ENCODE data around the gene CLDN14. TPM values are rescaled to one million over a fixed set of nuclear protein-coding genes. Genes with fewer than 3 reads are reported as not detected.

The CLDN14 gene
- total and polyA plus RNA-seq, 2 experiments from 2014 or later: 0.53 to 2.2 TPM

DNA sequence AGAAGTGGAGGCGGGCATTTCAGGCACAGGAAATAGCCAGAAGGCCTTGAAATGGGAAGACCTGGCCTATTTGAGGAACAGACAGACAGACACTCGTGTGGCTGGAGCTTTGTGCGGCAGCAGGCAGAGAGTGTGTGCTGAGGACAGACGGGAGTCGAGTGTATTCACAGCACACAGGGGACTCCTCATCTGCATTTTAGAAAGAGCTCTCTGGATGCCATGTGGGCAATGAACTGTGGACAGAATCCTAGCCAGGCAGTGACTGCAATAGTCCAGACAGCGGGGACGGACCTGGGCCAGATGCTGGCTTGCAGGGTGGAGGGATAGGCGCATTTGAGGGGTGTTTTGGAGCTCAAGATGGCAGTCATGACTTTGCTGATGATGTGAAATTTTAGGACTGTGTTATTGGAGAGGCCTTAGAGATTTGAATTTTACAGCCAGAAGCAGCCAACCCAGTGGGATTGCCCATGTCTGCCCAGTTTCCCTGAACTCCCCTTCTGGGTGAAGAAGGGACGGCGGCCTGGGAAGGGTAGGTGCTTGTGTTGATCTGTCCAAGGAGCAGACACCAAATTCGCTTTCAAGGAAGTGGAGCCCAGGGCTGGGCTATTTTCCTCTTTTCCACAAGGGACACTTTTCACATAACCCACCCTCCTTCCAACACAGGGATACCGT is 51.0 kb downstream of the CLDN14 start:
- H3K36me3 ChIP-seq (replicated peaks; ENCODE audit: insufficient read depth, low read depth): no peaks in the 10 kb centered on the region
- H3K4me2 ChIP-seq: no peak overlapping the region
- no peak overlapping the region for H3K27ac ChIP-seq
- no peak overlapping the region for H2AFZ ChIP-seq
- H3K4me1 ChIP-seq (ENCODE audit: insufficient read depth): peaks cover 14% of the 10 kb centered on the region
- H3K27me3 ChIP-seq: no peaks in the 10 kb centered on the region
- H3K79me2 ChIP-seq: no peaks in the 10 kb centered on the region
- no peaks in the 10 kb centered on the region for H3K9me2 ChIP-seq (replicated peaks; ENCODE audit: insufficient read depth)
- H4K20me1 ChIP-seq (ENCODE audit: insufficient read depth, poor library complexity, severe bottlenecking): no peaks in the 10 kb centered on the region
- 90% methylated on average over 12 of the region's 12 CpGs for WGBS (ENCODE audit: low lambda C conversion rate, missing lambda C conversion rate)
- no peak for DNase-seq (ENCODE audit: low spot score)
- H3K4me3 ChIP-seq: no peak overlapping the region
- no peak for TF ChIP-seq EZH2phosphoT487 (IDR thresholded peaks at IDR 0.05; ENCODE audit: low read depth, severe bottlenecking, unreplicated experiment)
- no peak for TF ChIP-seq EZH2 (IDR thresholded peaks at IDR 0.05; ENCODE audit: borderline replicate concordance)
- TF ChIP-seq, protein P1, sequence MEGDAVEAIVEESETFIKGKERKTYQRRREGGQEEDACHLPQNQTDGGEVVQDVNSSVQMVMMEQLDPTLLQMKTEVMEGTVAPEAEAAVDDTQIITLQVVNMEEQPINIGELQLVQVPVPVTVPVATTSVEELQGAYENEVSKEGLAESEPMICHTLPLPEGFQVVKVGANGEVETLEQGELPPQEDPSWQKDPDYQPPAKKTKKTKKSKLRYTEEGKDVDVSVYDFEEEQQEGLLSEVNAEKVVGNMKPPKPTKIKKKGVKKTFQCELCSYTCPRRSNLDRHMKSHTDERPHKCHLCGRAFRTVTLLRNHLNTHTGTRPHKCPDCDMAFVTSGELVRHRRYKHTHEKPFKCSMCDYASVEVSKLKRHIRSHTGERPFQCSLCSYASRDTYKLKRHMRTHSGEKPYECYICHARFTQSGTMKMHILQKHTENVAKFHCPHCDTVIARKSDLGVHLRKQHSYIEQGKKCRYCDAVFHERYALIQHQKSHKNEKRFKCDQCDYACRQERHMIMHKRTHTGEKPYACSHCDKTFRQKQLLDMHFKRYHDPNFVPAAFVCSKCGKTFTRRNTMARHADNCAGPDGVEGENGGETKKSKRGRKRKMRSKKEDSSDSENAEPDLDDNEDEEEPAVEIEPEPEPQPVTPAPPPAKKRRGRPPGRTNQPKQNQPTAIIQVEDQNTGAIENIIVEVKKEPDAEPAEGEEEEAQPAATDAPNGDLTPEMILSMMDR (IDR thresholded peaks at IDR 0.05; ENCODE audit: poor library complexity): no peak
- H3K9me3 ChIP-seq (ENCODE audit: low read depth): no peaks in the 10 kb centered on the region

DNA sequence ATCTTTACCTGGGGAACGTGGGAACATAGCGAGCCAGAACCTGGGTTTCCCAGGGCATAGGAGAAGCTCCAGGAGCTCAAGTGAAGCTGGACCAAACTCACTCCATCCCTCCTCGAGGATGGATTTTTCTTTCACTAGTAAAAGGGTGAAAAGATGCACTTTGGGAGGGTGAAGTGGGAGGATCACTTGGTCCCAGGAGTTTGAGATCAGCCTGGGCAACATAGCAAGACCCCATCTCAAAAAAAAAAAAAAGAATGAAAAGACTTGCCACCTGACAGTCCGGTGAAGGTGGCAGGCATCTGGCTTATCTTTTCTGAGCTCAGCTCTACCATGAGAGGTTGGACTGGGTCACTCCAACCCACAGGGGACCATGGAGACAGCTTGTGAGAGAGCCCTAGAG is 52.4 kb downstream of the CLDN14 start:
- H3K36me3 ChIP-seq (replicated peaks; ENCODE audit: insufficient read depth, low read depth): no peaks in the 10 kb centered on the region
- no peak overlapping the region for H2AFZ ChIP-seq
- H3K9me3 ChIP-seq (ENCODE audit: low read depth): no peaks in the 10 kb centered on the region
- no peak for DNase-seq (ENCODE audit: low spot score)
- no peak overlapping the region for H3K4me2 ChIP-seq
- H3K9me2 ChIP-seq (replicated peaks; ENCODE audit: insufficient read depth): no peaks in the 10 kb centered on the region
- TF ChIP-seq EZH2phosphoT487 (IDR thresholded peaks at IDR 0.05; ENCODE audit: low read depth, severe bottlenecking, unreplicated experiment) (no peak), EZH2 (IDR thresholded peaks at IDR 0.05; ENCODE audit: borderline replicate concordance) (no peak)
- TF ChIP-seq, protein P1 (IDR thresholded peaks at IDR 0.05; ENCODE audit: poor library complexity): no peak
- H3K27me3 ChIP-seq: no peaks in the 10 kb centered on the region
- H3K4me3 ChIP-seq: no peak overlapping the region
- 96% methylated on average over 4 of the region's 4 CpGs for WGBS (ENCODE audit: low lambda C conversion rate, missing lambda C conversion rate)
- no peaks in the 10 kb centered on the region for H4K20me1 ChIP-seq (ENCODE audit: insufficient read depth, poor library complexity, severe bottlenecking)
- no peak overlapping the region for H3K27ac ChIP-seq
- peaks cover 14% of the 10 kb centered on the region for H3K4me1 ChIP-seq (ENCODE audit: insufficient read depth)
- H3K79me2 ChIP-seq: no peaks in the 10 kb centered on the region

DNA sequence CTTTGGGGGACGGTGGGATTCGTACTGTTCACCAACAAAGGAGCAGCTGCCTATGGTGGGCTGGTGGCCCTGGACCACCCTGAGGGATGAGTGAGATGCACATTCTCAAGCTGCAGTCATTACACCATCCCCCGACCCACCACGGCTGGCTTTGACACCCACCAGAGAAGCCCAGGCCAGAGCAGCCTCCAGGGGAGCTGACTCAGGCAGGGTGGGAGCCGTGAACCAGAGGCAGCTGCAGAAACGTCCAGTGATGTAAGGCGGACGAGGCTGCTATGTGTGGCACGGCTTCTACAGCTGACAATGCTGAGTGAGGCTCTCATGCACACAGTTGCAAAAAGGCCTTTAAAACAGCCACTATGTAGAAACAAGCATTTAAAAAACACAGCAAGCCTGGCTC is 54.6 kb downstream of the CLDN14 start:
- Histone ChIP-seq H3K9me2 (replicated peaks; ENCODE audit: insufficient read depth) (no peaks in the 10 kb centered on the region), H3K4me1 (ENCODE audit: insufficient read depth) (peaks cover 10% of the 10 kb centered on the region), H3K4me2 (no peak overlapping the region), H3K27me3 (no peaks in the 10 kb centered on the region), H4K20me1 (ENCODE audit: insufficient read depth, poor library complexity, severe bottlenecking) (no peaks in the 10 kb centered on the region), H3K36me3 (replicated peaks; ENCODE audit: insufficient read depth, low read depth) (no peaks in the 10 kb centered on the region), H2AFZ (no peak overlapping the region), H3K4me3 (no peak overlapping the region), H3K79me2 (no peaks in the 10 kb centered on the region), H3K27ac (no peak overlapping the region), H3K9me3 (ENCODE audit: low read depth) (no peaks in the 10 kb centered on the region)
- no peak for DNase-seq (ENCODE audit: low spot score)
- WGBS (ENCODE audit: low lambda C conversion rate, missing lambda C conversion rate): 68% methylated on average over 9 of the region's 9 CpGs
- TF ChIP-seq EZH2 (IDR thresholded peaks at IDR 0.05; ENCODE audit: borderline replicate concordance) (no peak), EZH2phosphoT487 (IDR thresholded peaks at IDR 0.05; ENCODE audit: low read depth, severe bottlenecking, unreplicated experiment) (no peak)
- TF ChIP-seq, protein P1 (IDR thresholded peaks at IDR 0.05; ENCODE audit: poor library complexity): no peak
